Measurements from ENCODE around the gene FXYD1. TPM values are rescaled to one million over a fixed set of nuclear protein-coding genes. Genes with fewer than 3 reads are reported as not detected.

Gene FXYD1
- polyA plus RNA-seq, 1 of the 3 experiments (the other 2 are of a cell fraction), result 0.12 TPM

DNA sequence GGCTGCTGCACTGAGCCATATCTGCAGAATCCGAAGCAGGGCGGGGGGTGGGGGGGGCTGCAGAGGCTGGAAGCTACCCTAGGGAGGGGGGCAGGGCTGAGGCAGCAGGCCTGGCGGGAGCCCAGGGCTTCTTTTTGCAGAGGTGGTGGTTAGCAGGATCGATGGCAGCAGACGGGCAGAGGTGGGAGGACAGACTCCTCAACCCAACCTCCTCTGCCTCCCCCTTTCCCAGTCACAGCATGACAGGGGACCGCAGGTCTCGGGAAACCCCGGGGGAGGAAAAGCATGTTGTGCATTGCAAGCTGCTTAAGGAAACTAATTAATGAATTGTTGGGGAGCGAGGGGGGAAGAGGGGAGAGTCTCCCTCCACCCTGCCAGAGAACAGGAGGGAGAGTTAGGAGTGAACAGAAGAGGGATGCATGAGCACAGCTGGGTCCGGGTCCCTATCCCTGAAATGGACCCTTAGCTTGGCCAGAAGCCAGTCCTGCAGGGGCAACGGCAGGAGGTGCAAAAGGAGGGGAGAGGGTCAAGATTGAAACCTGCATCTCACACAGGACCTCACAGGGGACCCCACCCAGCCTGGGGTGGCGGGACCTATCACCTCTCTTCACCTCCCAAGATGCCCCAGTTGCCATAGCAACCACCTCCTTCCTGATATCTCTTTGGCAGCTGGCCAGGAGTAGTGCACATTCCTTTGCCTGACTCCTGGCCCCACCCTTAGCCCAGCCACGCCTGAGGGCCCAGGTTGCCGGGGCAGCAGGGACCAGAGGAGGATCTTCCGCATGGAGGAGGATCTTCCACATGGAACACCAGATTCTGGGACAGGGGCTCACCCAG, 6.2 kb downstream of the FXYD1 start:
- no peaks in the 10 kb centered on the region for H3K79me2 ChIP-seq (ENCODE audit: insufficient read depth)
- H3K36me3 ChIP-seq (replicated peaks in 1 of 2; ENCODE audit: control insufficient read depth in 1 of 2, insufficient read depth in 2 of 2, low read length in 1 of 2), result no peaks in the 10 kb centered on the region
- peaks cover 0 to 25% of the 10 kb centered on the region in 2 experiments; a peak in 2 of 4 replicates for H3K4me1 ChIP-seq (ENCODE audit: control insufficient read depth in 1 of 2, insufficient read depth in 2 of 2, low read depth in 1 of 2, low read length in 1 of 2)
- no peaks in the 10 kb centered on the region for H3K9me3 ChIP-seq
- no peak for DNase-seq
- ChIA-PET CTCF (interaction anchor here (0.7 to 5.1 kb wide), 4 partner anchors 8 to 125 kb away, joined by 3 to 59 read pairs (median 6); partner anchors contain the start of gene FXYD5), POLR2A (interaction anchor here (1.6 kb wide), 1 partner anchor 120 kb away, joined by 3 read pairs; no protein-coding TSS in a partner anchor)
- H3F3A ChIP-seq (replicated peaks; ENCODE audit: insufficient read depth), result peaks cover 6% of the 10 kb centered on the region
- H2AFZ ChIP-seq (ENCODE audit: low read depth), result no peak overlapping the region
- no peak overlapping the region for H3K27ac ChIP-seq (ENCODE audit: low read depth in 2 of 2, low read length in 1 of 2)
- H3K27me3 ChIP-seq (ENCODE audit: insufficient read depth), result peaks cover 27% of the 10 kb centered on the region; the same call in 1 of the 2 replicates
- no peak overlapping the region for H3K4me3 ChIP-seq (ENCODE audit: low read depth in 2 of 2, low read length in 1 of 2)
- WGBS (ENCODE audit: low lambda C conversion rate), result 10% methylated on average over 11 of the region's 15 CpGs
- H3K4me2 ChIP-seq, result no peak overlapping the region
- no peak for TF ChIP-seq EZH2phosphoT487 (IDR thresholded peaks at IDR 0.05; ENCODE audit: borderline replicate concordance, low read depth)
- TF ChIP-seq TAF1 (IDR thresholded peaks at IDR 0.05; ENCODE audit: borderline replicate concordance, low read depth, low read length), result no peak
- no peak; the same call in 1 of the 2 replicates for TF ChIP-seq NFIC (IDR thresholded peaks at IDR 0.05; ENCODE audit: borderline replicate concordance)
- TF ChIP-seq RFX5 (IDR thresholded peaks at IDR 0.05; ENCODE audit: low read length), result no peak
- TF ChIP-seq SMC3 (IDR thresholded peaks at IDR 0.05; ENCODE audit: low read depth, low read length), result no peak
- no peak for TF ChIP-seq ELF1 (IDR thresholded peaks at IDR 0.05)
- no peak for TF ChIP-seq CHD2 (IDR thresholded peaks at IDR 0.05; ENCODE audit: low read length, partially characterized antibody)
- TF ChIP-seq, protein P1, sequence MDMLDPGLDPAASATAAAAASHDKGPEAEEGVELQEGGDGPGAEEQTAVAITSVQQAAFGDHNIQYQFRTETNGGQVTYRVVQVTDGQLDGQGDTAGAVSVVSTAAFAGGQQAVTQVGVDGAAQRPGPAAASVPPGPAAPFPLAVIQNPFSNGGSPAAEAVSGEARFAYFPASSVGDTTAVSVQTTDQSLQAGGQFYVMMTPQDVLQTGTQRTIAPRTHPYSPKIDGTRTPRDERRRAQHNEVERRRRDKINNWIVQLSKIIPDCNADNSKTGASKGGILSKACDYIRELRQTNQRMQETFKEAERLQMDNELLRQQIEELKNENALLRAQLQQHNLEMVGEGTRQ (IDR thresholded peaks at IDR 0.05; ENCODE audit: borderline replicate concordance, low read depth, low read length), result no peak
- no peak for TF ChIP-seq NRF1 (IDR thresholded peaks at IDR 0.05; ENCODE audit: low read depth, low read length)
- no peak for TF ChIP-seq MEF2A (IDR thresholded peaks at IDR 0.05; ENCODE audit: borderline replicate concordance, low read depth)
- TF ChIP-seq POLR2AphosphoS5 (IDR thresholded peaks at IDR 0.05; ENCODE audit: low read depth, low read length), result no peak
- no peak for TF ChIP-seq FOXJ3 (CRISPR knock-in tag; IDR thresholded peaks at IDR 0.05)
- H3K9me2 ChIP-seq, result no peaks in the 10 kb centered on the region
- H4K20me1 ChIP-seq (ENCODE audit: insufficient read depth), result no peaks in the 10 kb centered on the region
- no peak overlapping the region for H3K9ac ChIP-seq

DNA sequence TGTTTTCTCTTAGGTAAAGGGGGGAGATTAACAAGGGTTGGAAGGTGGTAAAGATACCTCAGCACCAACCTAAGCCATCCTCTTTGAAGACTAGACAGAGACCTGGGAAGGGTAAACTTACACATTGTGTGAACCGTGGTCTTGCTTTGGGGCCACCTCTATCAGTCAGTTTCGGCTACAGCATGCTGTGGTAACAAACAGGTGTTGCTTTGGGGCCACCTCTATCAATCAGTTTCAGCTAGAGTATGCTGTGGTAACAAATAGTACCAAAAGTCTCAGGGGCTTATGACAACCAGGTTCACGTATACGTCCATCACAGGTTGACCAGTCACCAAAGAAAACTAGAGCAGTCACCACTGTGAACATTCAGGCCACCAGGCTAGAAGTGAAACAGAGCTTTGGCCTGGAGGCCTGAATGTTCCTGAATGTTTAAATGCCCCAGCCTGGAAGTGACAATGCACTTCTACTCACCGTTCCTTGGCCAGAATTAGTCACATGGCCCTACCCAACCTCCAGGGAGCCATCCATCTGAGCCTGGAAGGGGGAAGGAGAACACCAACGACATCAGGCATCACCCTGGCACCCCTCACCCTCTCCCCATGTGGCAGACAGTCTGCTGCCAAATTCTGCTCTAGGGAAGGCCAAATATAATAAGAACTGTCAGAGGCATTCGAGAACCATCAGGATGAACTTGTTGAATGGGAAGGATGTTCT, 8.3 kb downstream of the FXYD1 start:
- Histone ChIP-seq H3K27me3 (ENCODE audit: insufficient read depth) (peaks cover 27% of the 10 kb centered on the region; the same call in 1 of the 2 replicates), H3K4me1 (ENCODE audit: control insufficient read depth in 1 of 2, insufficient read depth in 2 of 2, low read depth in 1 of 2, low read length in 1 of 2) (peaks cover 0 to 15% of the 10 kb centered on the region in 2 experiments; a peak in 1 of 4 replicates), H4K20me1 (ENCODE audit: insufficient read depth) (no peaks in the 10 kb centered on the region), H3K9me3 (no peaks in the 10 kb centered on the region), H3F3A (replicated peaks; ENCODE audit: insufficient read depth) (peaks cover under 1% of the 10 kb centered on the region), H3K79me2 (ENCODE audit: insufficient read depth) (no peaks in the 10 kb centered on the region), H3K9ac (no peak overlapping the region), H3K4me3 (ENCODE audit: low read depth in 2 of 2, low read length in 1 of 2) (no peak overlapping the region), H2AFZ (ENCODE audit: low read depth) (no peak overlapping the region), H3K4me2 (no peak overlapping the region), H3K27ac (ENCODE audit: low read depth in 2 of 2, low read length in 1 of 2) (no peak overlapping the region), H3K36me3 (replicated peaks in 1 of 2; ENCODE audit: control insufficient read depth in 1 of 2, insufficient read depth in 2 of 2, low read length in 1 of 2) (no peaks in the 10 kb centered on the region), H3K9me2 (no peaks in the 10 kb centered on the region)
- POLR2A ChIA-PET, result no interaction called here
- CTCF ChIA-PET, result interaction anchor here (0.9 to 2.8 kb wide), 6 partner anchors 12 to 123 kb away, joined by 3 to 13 read pairs (median 4); partner anchors contain the start of gene LGI4
- 68% methylated on average over 7 of the region's 7 CpGs for WGBS (ENCODE audit: low lambda C conversion rate)
- no peak for DNase-seq
- TF ChIP-seq, protein P2, sequence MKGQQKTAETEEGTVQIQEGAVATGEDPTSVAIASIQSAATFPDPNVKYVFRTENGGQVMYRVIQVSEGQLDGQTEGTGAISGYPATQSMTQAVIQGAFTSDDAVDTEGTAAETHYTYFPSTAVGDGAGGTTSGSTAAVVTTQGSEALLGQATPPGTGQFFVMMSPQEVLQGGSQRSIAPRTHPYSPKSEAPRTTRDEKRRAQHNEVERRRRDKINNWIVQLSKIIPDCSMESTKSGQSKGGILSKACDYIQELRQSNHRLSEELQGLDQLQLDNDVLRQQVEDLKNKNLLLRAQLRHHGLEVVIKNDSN (IDR thresholded peaks at IDR 0.05; ENCODE audit: borderline replicate concordance, low read depth), result no peak
- TF ChIP-seq RAD21 (IDR thresholded peaks at IDR 0.05; ENCODE audit: low read length) (no peak), FOSL2 (IDR thresholded peaks at IDR 0.05; ENCODE audit: borderline replicate concordance, low read depth) (no peak), RCOR1 (IDR thresholded peaks at IDR 0.05; ENCODE audit: low read length) (no peak), FOXJ3 (CRISPR knock-in tag; IDR thresholded peaks at IDR 0.05) (no peak), RFX5 (IDR thresholded peaks at IDR 0.05; ENCODE audit: low read length) (no peak), SMC3 (IDR thresholded peaks at IDR 0.05; ENCODE audit: low read depth, low read length) (no peak)
- TF ChIP-seq, protein P3, sequence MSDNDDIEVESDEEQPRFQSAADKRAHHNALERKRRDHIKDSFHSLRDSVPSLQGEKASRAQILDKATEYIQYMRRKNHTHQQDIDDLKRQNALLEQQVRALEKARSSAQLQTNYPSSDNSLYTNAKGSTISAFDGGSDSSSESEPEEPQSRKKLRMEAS (IDR thresholded peaks at IDR 0.05; ENCODE audit: low read depth), result no peak

Measured in SK-N-SH (cell line).